GM12878 (cell line): Measurements from ENCODE around the gene RYR2. TPM values are rescaled to one million over a fixed set of nuclear protein-coding genes. Genes with fewer than 3 reads are reported as not detected.

Source experiments
- ATAC-seq: fragments of 200-7000 bp; cut with Tn5 transposase; 3 replicates; pipeline ENCODE4 v1.9.1; 2020; ENCODE audit warnings: mild to moderate bottlenecking, moderate library complexity
- BruUV-seq: library from RNA; stranded (reverse); fragments of 400-500 nt; replicated peaks from 2 replicates; lab custom pipeline; 2021; lab: Mats Ljungman, UMichigan
- CTCF ChIA-PET: fragments of 300-600 bp; sonication (Branson Sonifier 250); formaldehyde crosslinking; extraction: SDS; loops from one replicate; lab custom pipeline; 2021; ENCODE audit warnings: inconsistent platforms; lab: Yijun Ruan, JAX
- POLR2A ChIA-PET: fragments of 350-600 bp; formaldehyde crosslinking; extraction: SDS; loops from one replicate; lab custom pipeline; 2021; ENCODE audit warnings: inconsistent platforms; lab: Charles Lee
- RAD21 ChIA-PET: fragments of 300-600 bp; sonication (Branson Sonifier 250); formaldehyde crosslinking; loops from one replicate; lab custom pipeline; 2023; ENCODE audit warnings: antibody characterized with exemption; ENCODE audit not compliant: unreplicated experiment; lab: Charles Lee
- SMC1A ChIA-PET: fragments of 300-600 bp; sonication (Branson Sonifier 250); formaldehyde crosslinking; loops from one replicate; lab custom pipeline; 2023; ENCODE audit not compliant: unreplicated experiment, uncharacterized antibody; lab: Charles Lee
- DNase-seq: peaks from one replicate; pipeline ENCODE4 v3.0.0-alpha.2; 2011; ENCODE audit warnings: low read depth, low spot score
- FAIRE-seq: peaks from 3 replicates; lab custom pipeline; 2011; peaks lifted over from hg19 to GRCh38; lab: Jason Lieb, UNC
- H2AFZ ChIP-seq: 2 replicates; pipeline ENCODE4 v1.6.0; 2011; ENCODE audit warnings: low read depth, low read length, control low read depth; ENCODE audit not compliant: control insufficient read depth
- H3K27ac ChIP-seq: 2 replicates; pipeline ENCODE4 v1.5.1; 2011; ENCODE audit warnings: control low read depth; ENCODE audit not compliant: control insufficient read depth, insufficient read depth
- H3K27me3 ChIP-seq, 2 experiments: replicated peaks in 1 of 2; 2 replicates each; pipeline versions ENCODE4 v1.6.0 to v1.6.1; 2011; ENCODE audit warnings: low read length in 1 of 2; ENCODE audit not compliant: control insufficient read depth in 2 of 2, insufficient read depth in 2 of 2
- H3K36me3 ChIP-seq, 2 experiments: 2 replicates each; pipeline ENCODE4 v1.5.1; 2011; ENCODE audit warnings: low read length in 1 of 2; ENCODE audit not compliant: control insufficient read depth in 2 of 2, insufficient read depth in 2 of 2
- H3K4me1 ChIP-seq: 2 replicates; pipeline ENCODE4 v1.6.1; 2011; ENCODE audit warnings: mild to moderate bottlenecking, low read length, moderate library complexity, mixed read lengths; ENCODE audit not compliant: control insufficient read depth, insufficient read depth
- H3K4me2 ChIP-seq: 2 replicates; pipeline ENCODE4 v1.6.0; 2011; ENCODE audit warnings: control low read depth; ENCODE audit not compliant: control insufficient read depth, insufficient read depth
- H3K4me3 ChIP-seq: fragments of 200-600 bp; sonication (generic); 2 replicates; pipeline ENCODE4 v1.5.1; 2016
- H3K79me2 ChIP-seq: 2 replicates; pipeline ENCODE4 v1.6.0; 2011; ENCODE audit warnings: low read length; ENCODE audit not compliant: control insufficient read depth, insufficient read depth
- H3K9ac ChIP-seq: 2 replicates; pipeline ENCODE4 v1.8.0; 2011; ENCODE audit warnings: low read length, control low read depth, mixed read lengths; ENCODE audit not compliant: control insufficient read depth, insufficient read depth
- H3K9me3 ChIP-seq: replicated peaks from 3 replicates; pipeline ENCODE4 v1.5.1; 2011; ENCODE audit warnings: mild to moderate bottlenecking, low read length; ENCODE audit not compliant: control insufficient read depth, insufficient read depth
- H4K20me1 ChIP-seq: 2 replicates; pipeline ENCODE4 v1.6.0; 2011; ENCODE audit not compliant: control insufficient read depth, insufficient read depth
- CEBPB ChIP-seq, 2 experiments: fragments of 150-350 bp in 1 of 2; IDR thresholded peaks; 2 replicates each; pipeline ENCODE4 v1.6.1; 2012 to 2014; ENCODE audit warnings: low read depth in 2 of 2, low read length in 2 of 2, borderline replicate concordance in 1 of 2, inconsistent platforms in 1 of 2
- CTCF ChIP-seq, 3 experiments: IDR thresholded peaks in 2 of 3; conservative IDR thresholded peaks in 1 of 3; 2 replicates each; pipeline ENCODE4 v1.5.1; 2011; ENCODE audit warnings: low read depth in 3 of 3, low read length in 3 of 3, mild to moderate bottlenecking in 3 of 3, control low read depth in 2 of 3, moderate library complexity in 2 of 3, inconsistent platforms in 1 of 3, mixed read lengths in 1 of 3; ENCODE audit not compliant: control insufficient read depth in 2 of 3, insufficient read depth in 1 of 3; ENCODE audit errors: extremely low read depth in 1 of 3
- HCFC1 ChIP-seq: fragments of 150-350 bp; IDR thresholded peaks from 2 replicates; pipeline ENCODE4 v1.6.1; 2014; ENCODE audit warnings: low read length
- IRF5 ChIP-seq: fragments of 450-650 bp; IDR thresholded peaks from 2 replicates; pipeline ENCODE4 v1.6.1; 2017; ENCODE audit warnings: borderline replicate concordance
- MAX ChIP-seq: IDR thresholded peaks from 2 replicates; pipeline ENCODE4 v1.6.1; 2012; ENCODE audit warnings: low read depth, low read length, improper control_type of control experiment
- MLLT1 ChIP-seq: fragments of 450-650 bp; IDR thresholded peaks from 2 replicates; pipeline ENCODE4 v1.6.1; 2016; ENCODE audit warnings: mild to moderate bottlenecking
- MTA3 ChIP-seq: IDR thresholded peaks from 2 replicates; pipeline ENCODE4 v1.6.1; 2012; ENCODE audit warnings: low read length, inconsistent platforms, borderline replicate concordance
- NFYA ChIP-seq: IDR thresholded peaks from 2 replicates; pipeline ENCODE4 v1.6.1; 2011; ENCODE audit warnings: low read depth, mild to moderate bottlenecking, low read length, improper control_type of control experiment, borderline replicate concordance
- NR2C2 ChIP-seq: IDR thresholded peaks from 2 replicates; pipeline ENCODE4 v1.6.1; 2011; ENCODE audit warnings: borderline replicate concordance, low read depth; ENCODE audit not compliant: control insufficient read depth, insufficient read length
- POU2F2 ChIP-seq: IDR thresholded peaks from 3 replicates; pipeline ENCODE4 v1.6.1; 2011; ENCODE audit warnings: low read depth, mild to moderate bottlenecking, low read length, borderline replicate concordance
- WRNIP1 ChIP-seq: IDR thresholded peaks from 2 replicates; pipeline ENCODE4 v1.6.1; 2011; ENCODE audit warnings: low read depth, low read length, improper control_type of control experiment, borderline replicate concordance
- YY1 ChIP-seq: IDR thresholded peaks from 2 replicates; pipeline ENCODE4 v1.6.1; 2011; ENCODE audit warnings: low read depth, mild to moderate bottlenecking, low read length
- WGBS: methylation state at CpG from one replicate; pipeline ENCODE4 v1.1.6; 2016; ENCODE audit warnings: low lambda C conversion rate; ENCODE audit not compliant: insufficient replicate concordance, insufficient coverage; ENCODE audit errors: missing lambda C conversion rate; 5-methylcytosine and 5-hydroxymethylcytosine counted together
- in situ Hi-C: fragments of 300-500 bp; cut with MboI; formaldehyde crosslinking; loops from 9 replicates; pipeline ENCODE4 v1.14.3; 2018; ENCODE audit warnings: mixed read lengths
- intact Hi-C: fragments of 100-400 bp; cut with micrococcal nuclease; formaldehyde crosslinking; loops from one replicate; pipeline ENCODE4 v1.14.2; 2022; ENCODE audit not compliant: unreplicated experiment
- polyA plus RNA-seq, 11 experiments: library from polyadenylated mRNA; depleted of rRNA in 4 of 11; unstranded in 6 of 11; stranded (reverse) in 5 of 11; fragments of >200 nt; fragmentation: Nextera tagmentation in 4 of 11; fragmentation: Illumina TruSeq in 1 of 11; extraction: Ambion mirVana in 4 of 11; extraction: Trizol in 1 of 11; gene quantifications; 1 replicate in 1 of 11; 2 replicates in 10 of 11; pipeline versions ENCODE4 v1.2.1 to v1.2.3, GENCODE V29; 2011 to 2016; ENCODE audit warnings: inconsistent platforms in 2 of 11, missing spikeins in 2 of 11, low read depth in 1 of 11
- total RNA-seq, 4 experiments: library from RNA; depleted of rRNA in 3 of 4; stranded (reverse); fragments of >200 nt in 3 of 4; fragmentation: Illumina TruSeq in 1 of 4; extraction: Trizol in 1 of 4; gene quantifications; 2 replicates each; pipeline versions ENCODE4 v1.2.1 to v1.2.3, GENCODE V29; 2013 to 2021

Gene RYR2
- total and polyA plus RNA-seq, 10 of the 15 experiments (the other 5 are each of a cell fraction or from before 2014, with no cell fraction given): 0.01 to 0.04 TPM; not detected in 8

GRCh38 chr1:237232501-237232900 lies 190.5 kb downstream of the RYR2 start (continued):
- TF ChIP-seq HCFC1: no peak
- TF ChIP-seq WRNIP1: no peak

- Histone ChIP-seq H3K4me2 (no peak overlapping the region), H2AFZ (no peak overlapping the region), H3K27me3 (no peaks in the 10 kb centered on the region), H3K27ac (no peak overlapping the region), H3K79me2 (no peaks in the 10 kb centered on the region), H3K4me1 (no peaks in the 10 kb centered on the region), H3K9ac (no peak overlapping the region), H3K9me3 (no peaks in the 10 kb centered on the region), H3K36me3 (no peaks in the 10 kb centered on the region), H3K4me3 (no peak overlapping the region), H4K20me1 (no peaks in the 10 kb centered on the region)
- intact Hi-C loops (no loop called here), in situ Hi-C loops (no loop called here)
- SMC1A ChIA-PET: no interaction called here
- 28% methylated on average over 3 of the region's 3 CpGs for WGBS
- ATAC-seq (no peak), FAIRE-seq (no peak), DNase-seq (no peak)
- CTCF ChIA-PET: no interaction called here
- TF ChIP-seq IRF5 (no peak), CEBPB (IDR thresholded peaks at IDR 0.05; ENCODE audit: borderline replicate concordance in 1 of 2, low read depth in 2 of 2, low read length in 2 of 2) (no peak), MTA3 (no peak), NR2C2 (no peak), POU2F2 (no peak), NFYA (no peak), CTCF (IDR thresholded peaks at IDR 0.05 in 2 of 3, conservative IDR thresholded peaks at IDR 0.05 in 1 of 3; ENCODE audit: control insufficient read depth in 2 of 3, extremely low read depth in 1 of 3, insufficient read depth in 1 of 3, low read depth in 3 of 3, low read length in 3 of 3) (no peak), YY1 (no peak), MAX (no peak), MLLT1 (no peak)
- POLR2A ChIA-PET: no interaction called here
- BruUV-seq: no TSS peak
- RAD21 ChIA-PET: interaction anchor here (0.6 kb wide), 1 partner anchor 190 kb away, joined by 3 read pairs; no protein-coding TSS in a partner anchor
Observed at GRCh38 chr1:237235091-237235490, 193.1 kb downstream of the RYR2 start.
